Measurements from ENCODE around the gene ASXL1.

- TF ChIP-seq CTCF (conservative IDR thresholded peaks at IDR 0.05 in 1 of 2, IDR thresholded peaks at IDR 0.05 in 1 of 2; ENCODE audit: extremely low read depth in 1 of 2, insufficient read depth in 1 of 2, low read depth in 1 of 2, low read length in 2 of 2) (no peak), EZH2 (IDR thresholded peaks at IDR 0.05; ENCODE audit: borderline replicate concordance, low read length) (no peak)
These were observed 99.4 kb downstream of the ASXL1 start for GRCh38 chr20:32457479-32457986.

Data from mammary epithelial cell (primary cell).